Renal pelvis (tissue), 4 donors: Measurements from ENCODE around the gene SPTBN4. TPM values are rescaled to one million over a fixed set of nuclear protein-coding genes. Genes with fewer than 3 reads are reported as not detected.
"Not testable (repeated sequence)": the region's sequence is repeated elsewhere in the genome, so short reads cannot be mapped to it uniquely, and the experiment has no call there.

Source experiments
- DNase-seq: peaks from one replicate; pipeline ENCODE4 v3.0.0-alpha.2; 2013
- polyA plus RNA-seq, 3 donors: library from polyadenylated mRNA; unstranded; fragments of 120-200 nt; gene quantifications; one replicate each; pipeline ENCODE4 v1.2.1, GENCODE V29; 2013; ENCODE audit not compliant: insufficient read length in 3 of 3

Gene SPTBN4
- polyA plus RNA-seq, 3 donors = 1.4 to 2.0 (median 1.8) TPM

GRCh38 chr19:40528533-40529092, 61.8 kb downstream of the SPTBN4 start:
- DNase-seq = no peak

- DNase-seq = peak; percentile 74
These were observed 62.5 kb downstream of the SPTBN4 start for GRCh38 chr19:40529093-40529954.

GRCh38 chr19:40530091-40530901, 63.5 kb downstream of the SPTBN4 start:
- no peak for DNase-seq

GRCh38 chr19:40533508-40533907, 66.7 kb downstream of the SPTBN4 start:
- DNase-seq = no peak

- no peak for DNase-seq
These were observed 67.3 kb downstream of the SPTBN4 start for GRCh38 chr19:40534148-40534547.

GRCh38 chr19:40539070-40539469, 72.3 kb downstream of the SPTBN4 start:
- DNase-seq = no peak

GRCh38 chr19:40542202-40542859, 75.5 kb downstream of the SPTBN4 start:
- peak; percentile 64 for DNase-seq

- DNase-seq = no peak
These were observed 76.3 kb downstream of the SPTBN4 start for GRCh38 chr19:40543029-40543597.

- not testable (repeated sequence) for DNase-seq
These were observed 79.5 kb downstream of the SPTBN4 start for GRCh38 chr19:40546153-40546841.

- not testable (repeated sequence) for DNase-seq
These were observed 80.4 kb downstream of the SPTBN4 start for GRCh38 chr19:40547190-40547589.

- no peak for DNase-seq
These were observed 81.0 kb downstream of the SPTBN4 start for GRCh38 chr19:40547836-40548235.

- peak; percentile 72 for DNase-seq
These were observed 82.4 kb downstream of the SPTBN4 start for GRCh38 chr19:40549007-40549708.

- no peak for DNase-seq
These were observed 84.2 kb downstream of the SPTBN4 start for GRCh38 chr19:40550951-40551350.

- no peak for DNase-seq
These were observed 86.0 kb downstream of the SPTBN4 start for GRCh38 chr19:40552848-40553247.

GRCh38 chr19:40553885-40554857, 87.4 kb downstream of the SPTBN4 start:
- no peak for DNase-seq

GRCh38 chr19:40555978-40556689, 89.3 kb downstream of the SPTBN4 start:
- DNase-seq = no peak

- no peak for DNase-seq
These were observed 90.2 kb downstream of the SPTBN4 start for GRCh38 chr19:40556953-40557530.

- no peak for DNase-seq
These were observed 92.6 kb downstream of the SPTBN4 start for GRCh38 chr19:40559394-40559793.
